HT-29 (cell line): Measurements from ENCODE around the gene LDLRAP1. TPM values are rescaled to one million over a fixed set of nuclear protein-coding genes. Genes with fewer than 3 reads are reported as not detected.
A peak's percentile ranks its signal among the peaks of the same experiment; 100 is the strongest.
"Not testable (repeated sequence)": the region's sequence is repeated elsewhere in the genome, so short reads cannot be mapped to it uniquely, and the experiment has no call there.

ENCODE experiments used
- DNase-seq: peaks from one replicate; pipeline ENCODE4 v3.0.0-alpha.2; 2015; ENCODE audit warnings: low spot score
- total RNA-seq: library from RNA; depleted of rRNA; stranded (reverse); fragments of >200 nt; shearing (Covaris generic); gene quantifications from 2 replicates; pipeline ENCODE4 v1.2.3, GENCODE V29; 2014; rRNA removed

The LDLRAP1 gene
- 12.4 and 17.2 TPM in 2 replicates for total RNA-seq

GRCh38 chr1:25543425-25544242 is at the start of gene LDLRAP1:
LDLRAP1 (plus strand) TSS chr1:25543606; CDS start chr1:25543699, 93 bp downstream.
- peak; percentile 76 for DNase-seq

GRCh38 chr1:25494952-25495351 is 48.5 kb upstream of the LDLRAP1 start:
- no peak for DNase-seq

GRCh38 chr1:25500694-25501093 is 42.7 kb upstream of the LDLRAP1 start:
- DNase-seq, result no peak

GRCh38 chr1:25501235-25502058 is 42.0 kb upstream of the LDLRAP1 start:
- peak; percentile 21 for DNase-seq

GRCh38 chr1:25502957-25503356 is 40.4 kb upstream of the LDLRAP1 start:
- DNase-seq, result no peak

GRCh38 chr1:25503551-25504426 is 39.6 kb upstream of the LDLRAP1 start:
- DNase-seq, result peak; percentile 68

- no peak for DNase-seq
Measured at GRCh38 chr1:25504706-25505595, 38.5 kb upstream of the LDLRAP1 start.

- no peak for DNase-seq
Measured at GRCh38 chr1:25505656-25506385, 37.6 kb upstream of the LDLRAP1 start.

GRCh38 chr1:25506566-25507463 is 36.6 kb upstream of the LDLRAP1 start:
- not testable (repeated sequence) for DNase-seq

GRCh38 chr1:25513666-25514065 is 29.7 kb upstream of the LDLRAP1 start:
- no peak for DNase-seq

- DNase-seq, result no peak
Measured at GRCh38 chr1:25515033-25515432, 28.4 kb upstream of the LDLRAP1 start.

GRCh38 chr1:25516686-25517085 is 26.7 kb upstream of the LDLRAP1 start:
- DNase-seq, result no peak

- no peak for DNase-seq
Measured at GRCh38 chr1:25517476-25518394, 25.7 kb upstream of the LDLRAP1 start.

GRCh38 chr1:25519624-25520023 is 23.8 kb upstream of the LDLRAP1 start:
- DNase-seq, result no peak

GRCh38 chr1:25520446-25521061 is 22.9 kb upstream of the LDLRAP1 start:
- DNase-seq, result peak; percentile 74

- no peak for DNase-seq
Measured at GRCh38 chr1:25522031-25522655, 21.3 kb upstream of the LDLRAP1 start.

- peak; percentile 19 for DNase-seq
Measured at GRCh38 chr1:25523542-25523941, 19.9 kb upstream of the LDLRAP1 start.
